H1 (cell line): ENCODE measurements around the gene NAIF1.

ENCODE experiments used
- ATF3 ChIP-seq: IDR thresholded peaks from 2 replicates; pipeline ENCODE4 v1.6.1; 2011; ENCODE audit warnings: low read depth, mild to moderate bottlenecking, low read length; ENCODE audit not compliant: insufficient read depth
- CBX8 ChIP-seq: fragments of 300-800, 300-1000 bp; sonication (generic); IDR thresholded peaks from 2 replicates; pipeline ENCODE4 v1.7.1; 2016; ENCODE audit warnings: low read depth, low read length, borderline replicate concordance
- CHD1 ChIP-seq: IDR thresholded peaks from 2 replicates; pipeline ENCODE4 v1.6.1; 2012; ENCODE audit warnings: low read depth, low read length, improper control_type of control experiment
- CTBP2 ChIP-seq: IDR thresholded peaks from 2 replicates; pipeline ENCODE4 v1.7.0; 2011; ENCODE audit warnings: borderline replicate concordance, mild to moderate bottlenecking, moderate library complexity, mixed read lengths, low read length; ENCODE audit not compliant: insufficient read depth, insufficient read length
- CTCF ChIP-seq, 3 experiments: IDR thresholded peaks; 1 replicate in 2 of 3; 2 replicates in 1 of 3; pipeline versions ENCODE4 v1.5.1 to v1.6.1; 2011; ENCODE audit warnings: low read length in 3 of 3, mild to moderate bottlenecking in 3 of 3, inconsistent platforms in 2 of 3, low read depth in 1 of 3, moderate library complexity in 1 of 3; ENCODE audit not compliant: insufficient read depth in 1 of 3; ENCODE audit errors: control extremely low read depth in 1 of 3
- EP300 ChIP-seq, 2 experiments: IDR thresholded peaks; 1 replicate in 1 of 2; 2 replicates in 1 of 2; pipeline ENCODE4 v1.6.1; 2011 to 2012; ENCODE audit warnings: low read depth in 2 of 2, low read length in 2 of 2, mild to moderate bottlenecking in 2 of 2, borderline replicate concordance in 1 of 2, inconsistent platforms in 1 of 2, moderate library complexity in 1 of 2
- GABPA ChIP-seq: IDR thresholded peaks from 2 replicates; pipeline ENCODE4 v1.6.1; 2011; ENCODE audit warnings: mild to moderate bottlenecking, low read length, moderate library complexity, borderline replicate concordance; ENCODE audit not compliant: insufficient read depth
- JUND ChIP-seq: IDR thresholded peaks from 2 replicates; pipeline ENCODE4 v1.6.1; 2011; ENCODE audit warnings: mild to moderate bottlenecking, improper control_type of control experiment, low read length
- MAX ChIP-seq: IDR thresholded peaks from 2 replicates; pipeline ENCODE4 v1.6.1; 2012; ENCODE audit warnings: inconsistent platforms
- POLR2A ChIP-seq, 2 experiments: IDR thresholded peaks; 1 replicate in 1 of 2; 2 replicates in 1 of 2; pipeline ENCODE4 v1.6.1; 2011; ENCODE audit warnings: low read depth in 2 of 2, low read length in 2 of 2, mild to moderate bottlenecking in 2 of 2; ENCODE audit errors: control extremely low read depth in 1 of 2
- POLR2AphosphoS5 ChIP-seq: IDR thresholded peaks from 2 replicates; pipeline ENCODE4 v1.6.1; 2011; ENCODE audit warnings: low read depth, low read length
- RFX5 ChIP-seq: IDR thresholded peaks from 2 replicates; pipeline ENCODE4 v1.6.1; 2011; ENCODE audit warnings: low read depth, low read length, improper control_type of control experiment, borderline replicate concordance
- SAP30 ChIP-seq: fragments of 300-600 bp; sonication (generic); IDR thresholded peaks from 2 replicates; pipeline ENCODE4 v1.7.1; 2012; ENCODE audit warnings: low read length, moderate library complexity, mild to moderate bottlenecking, inconsistent platforms; ENCODE audit not compliant: insufficient read depth, insufficient replicate concordance
- TF ChIP-seq, protein P1 (sequence below): IDR thresholded peaks from 2 replicates; pipeline ENCODE4 v1.6.1; 2012; ENCODE audit warnings: inconsistent platforms

- TF ChIP-seq JUND: no peak
- TF ChIP-seq CBX8: no peak
- TF ChIP-seq EP300 (IDR thresholded peaks at IDR 0.05; ENCODE audit: borderline replicate concordance in 1 of 2, low read depth in 2 of 2, low read length in 2 of 2): no peak
- no peak for TF ChIP-seq GABPA
- no peak for TF ChIP-seq ATF3
- no peak for TF ChIP-seq MAX
- no peak for TF ChIP-seq CTCF (IDR thresholded peaks at IDR 0.05; ENCODE audit: control extremely low read depth in 1 of 3, insufficient read depth in 1 of 3, low read depth in 1 of 3, low read length in 3 of 3)
- TF ChIP-seq CHD1: no peak
- no peak for TF ChIP-seq RFX5
- TF ChIP-seq CTBP2: no peak
- TF ChIP-seq POLR2AphosphoS5: no peak
- no peak for TF ChIP-seq SAP30
- TF ChIP-seq, protein P1, sequence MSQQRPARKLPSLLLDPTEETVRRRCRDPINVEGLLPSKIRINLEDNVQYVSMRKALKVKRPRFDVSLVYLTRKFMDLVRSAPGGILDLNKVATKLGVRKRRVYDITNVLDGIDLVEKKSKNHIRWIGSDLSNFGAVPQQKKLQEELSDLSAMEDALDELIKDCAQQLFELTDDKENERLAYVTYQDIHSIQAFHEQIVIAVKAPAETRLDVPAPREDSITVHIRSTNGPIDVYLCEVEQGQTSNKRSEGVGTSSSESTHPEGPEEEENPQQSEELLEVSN: no peak
- no peak for TF ChIP-seq POLR2A (IDR thresholded peaks at IDR 0.05; ENCODE audit: control extremely low read depth in 1 of 2, low read depth in 2 of 2, low read length in 2 of 2)
These were observed 40.2 kb downstream of the NAIF1 start for GRCh38 chr9:128026773-128027541.
